WTC11 (cell line): ENCODE data around the gene MEIKIN. TPM values are rescaled to one million over a fixed set of nuclear protein-coding genes. Genes with fewer than 3 reads are reported as not detected.

Experiments used
- ATAC-seq: fragments of 200-7000 bp; cut with Tn5 transposase; 2 replicates; pipeline ENCODE4 v1.10.0; 2021; ENCODE audit warnings: mild to moderate bottlenecking, moderate library complexity
- CTCF ChIA-PET: fragments of 300-600 bp; sonication (Branson Sonifier 250); formaldehyde crosslinking; loops from one replicate; lab custom pipeline; 2021; ENCODE audit warnings: antibody characterized with exemption; lab: Charles Lee
- POLR2A ChIA-PET: fragments of 350-600 bp; sonication (Branson Sonifier 250); formaldehyde crosslinking; loops from one replicate; lab custom pipeline; 2021; ENCODE audit warnings: antibody characterized with exemption; lab: Charles Lee
- DNase-seq: peaks from one replicate; pipeline ENCODE4 v3.0.0; 2021; ENCODE audit warnings: low spot score
- H3K27ac Mint-ChIP-seq: 2 replicates; pipeline ENCODE4 v1.8.0; 2021; ENCODE audit warnings: mixed read lengths
- H3K27me3 Mint-ChIP-seq: 2 replicates; pipeline ENCODE4 v1.8.0; 2021; ENCODE audit warnings: low read depth, mild to moderate bottlenecking, moderate library complexity, mixed read lengths
- H3K36me3 Mint-ChIP-seq: 2 replicates; pipeline ENCODE4 v1.8.0; 2021; ENCODE audit warnings: mixed read lengths
- H3K4me1 Mint-ChIP-seq: 2 replicates; pipeline ENCODE4 v1.8.0; 2022; ENCODE audit warnings: mixed read lengths
- H3K4me3 Mint-ChIP-seq: 2 replicates; pipeline ENCODE4 v1.8.0; 2021; ENCODE audit warnings: mild to moderate bottlenecking, moderate library complexity, mixed read lengths
- H3K9me3 Mint-ChIP-seq: 2 replicates; pipeline ENCODE4 v1.8.0; 2021; ENCODE audit warnings: mixed read lengths
- ATF1 ChIP-seq: sonication (generic); formaldehyde crosslinking; IDR thresholded peaks from 2 replicates; pipeline ENCODE4 v1.8.1; 2023; ENCODE audit warnings: mild to moderate bottlenecking, moderate library complexity, missing genetic modification reagents
- ATF2 ChIP-seq: sonication (generic); formaldehyde crosslinking; IDR thresholded peaks from 2 replicates; pipeline ENCODE4 v1.8.1; 2022; ENCODE audit warnings: low read depth, missing genetic modification reagents, borderline replicate concordance
- CTCF ChIP-seq: fragments of 200-600 bp; IDR thresholded peaks from 2 replicates; pipeline ENCODE4 v1.8.0; 2022; ENCODE audit warnings: antibody characterized with exemption
- ELF4 ChIP-seq: sonication (generic); formaldehyde crosslinking; IDR thresholded peaks from 2 replicates; pipeline ENCODE4 v1.8.1; 2022; ENCODE audit warnings: low read depth, mild to moderate bottlenecking, moderate library complexity, missing genetic modification reagents
- FOXK1 ChIP-seq: sonication (generic); formaldehyde crosslinking; IDR thresholded peaks from 2 replicates; pipeline ENCODE4 v1.8.0; 2022; ENCODE audit warnings: mild to moderate bottlenecking, moderate library complexity, missing genetic modification reagents
- GRHL2 ChIP-seq: fragments of 250-450 bp; sonication (Bioruptor Pico); IDR thresholded peaks from 2 replicates; pipeline ENCODE4 v1.8.0; 2022; ENCODE audit warnings: mild to moderate bottlenecking, moderate library complexity; ENCODE audit not compliant: insufficient replicate concordance, severe bottlenecking
- IRF2 ChIP-seq: sonication (generic); formaldehyde crosslinking; IDR thresholded peaks from 2 replicates; pipeline ENCODE4 v1.8.0; 2022; ENCODE audit warnings: low read depth, missing genetic modification reagents, borderline replicate concordance
- MLX ChIP-seq: sonication (generic); formaldehyde crosslinking; IDR thresholded peaks from 2 replicates; pipeline ENCODE4 v1.8.1; 2023; ENCODE audit warnings: mild to moderate bottlenecking, missing genetic modification reagents, moderate library complexity
- MXD4 ChIP-seq: fragments of 250-450 bp; sonication (Bioruptor Pico); IDR thresholded peaks from 2 replicates; pipeline ENCODE4 v1.8.0; 2021; ENCODE audit warnings: mild to moderate bottlenecking, moderate library complexity, borderline replicate concordance
- MYBL2 ChIP-seq: sonication (generic); formaldehyde crosslinking; IDR thresholded peaks from 2 replicates; pipeline ENCODE4 v1.8.1; 2023; ENCODE audit warnings: mild to moderate bottlenecking, moderate library complexity, missing genetic modification reagents
- NR3C1 ChIP-seq: sonication (generic); formaldehyde crosslinking; conservative IDR thresholded peaks from 2 replicates; pipeline ENCODE4 v1.8.1; 2023; ENCODE audit warnings: low read depth, mild to moderate bottlenecking, missing genetic modification reagents
- PRDM15 ChIP-seq: sonication (generic); formaldehyde crosslinking; IDR thresholded peaks from 2 replicates; pipeline ENCODE4 v1.8.0; 2022; ENCODE audit warnings: missing genetic modification reagents
- PRRX2 ChIP-seq: fragments of 250-450 bp; sonication (Bioruptor Pico); IDR thresholded peaks from 2 replicates; pipeline ENCODE4 v1.8.0; 2021; ENCODE audit warnings: mild to moderate bottlenecking
- RELA ChIP-seq: sonication (generic); formaldehyde crosslinking; IDR thresholded peaks from 2 replicates; pipeline ENCODE4 v1.8.1; 2022; ENCODE audit warnings: missing genetic modification reagents, mild to moderate bottlenecking, borderline replicate concordance
- SP1 ChIP-seq: sonication (generic); formaldehyde crosslinking; conservative IDR thresholded peaks from 2 replicates; pipeline ENCODE4 v1.8.1; 2022; ENCODE audit warnings: missing genetic modification reagents
- ZNF121 ChIP-seq: sonication (generic); formaldehyde crosslinking; IDR thresholded peaks from 2 replicates; pipeline ENCODE4 v1.8.0; 2023; ENCODE audit warnings: missing genetic modification reagents
- ZNF219 ChIP-seq: sonication (generic); formaldehyde crosslinking; IDR thresholded peaks from 2 replicates; pipeline ENCODE4 v1.8.0; 2023; ENCODE audit warnings: missing genetic modification reagents, mild to moderate bottlenecking, borderline replicate concordance
- ZNF263 ChIP-seq: sonication (generic); formaldehyde crosslinking; IDR thresholded peaks from 2 replicates; pipeline ENCODE4 v1.8.1; 2022; ENCODE audit warnings: low read depth, mild to moderate bottlenecking, moderate library complexity, missing genetic modification reagents
- total RNA-seq: library from RNA; stranded (reverse); gene quantifications from 3 replicates; pipeline ENCODE4 v1.2.3, GENCODE V29; 2021
- TF ChIP-seq, protein P1 (sequence below): sonication (generic); formaldehyde crosslinking; IDR thresholded peaks from 2 replicates; pipeline ENCODE4 v1.8.1; 2023; ENCODE audit warnings: mild to moderate bottlenecking, missing genetic modification reagents
- TF ChIP-seq, protein P2 (sequence below): sonication (generic); formaldehyde crosslinking; IDR thresholded peaks from 2 replicates; pipeline ENCODE4 v1.8.1; 2022; ENCODE audit warnings: mild to moderate bottlenecking, missing genetic modification reagents, moderate library complexity, borderline replicate concordance
- TF ChIP-seq, protein P3 (sequence below): sonication (generic); formaldehyde crosslinking; IDR thresholded peaks from 2 replicates; pipeline ENCODE4 v1.8.0; 2022; ENCODE audit warnings: mild to moderate bottlenecking, missing genetic modification reagents
- TF ChIP-seq, protein P4 (sequence below): sonication (generic); formaldehyde crosslinking; conservative IDR thresholded peaks from 2 replicates; pipeline ENCODE4 v1.8.1; 2022; ENCODE audit warnings: mild to moderate bottlenecking, missing genetic modification reagents
- TF ChIP-seq, protein P5 (sequence below): sonication (generic); formaldehyde crosslinking; IDR thresholded peaks from 2 replicates; pipeline ENCODE4 v1.8.1; 2022; ENCODE audit warnings: missing genetic modification reagents, borderline replicate concordance

Gene MEIKIN
- total RNA-seq, 1 experiment from 2014 or later = not detected

DNA sequence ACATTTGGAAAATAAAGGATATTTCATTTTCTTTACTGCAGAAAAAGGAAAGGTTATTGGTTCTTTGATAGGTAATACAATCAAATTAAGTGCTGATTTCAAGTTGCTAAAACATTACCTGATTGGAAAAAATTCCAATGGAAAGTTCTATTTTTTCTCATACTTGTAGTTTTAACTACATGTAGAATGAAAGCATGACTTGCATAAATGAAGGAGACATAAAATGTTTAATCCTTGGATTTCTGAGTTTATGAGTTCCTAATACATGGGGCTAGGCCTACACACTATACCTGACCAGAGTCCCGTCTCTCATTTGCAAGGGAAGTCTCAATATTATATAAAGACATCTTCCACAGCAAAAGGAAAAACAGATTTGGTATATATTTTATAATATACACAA, 5.2 kb upstream of the MEIKIN start (continued):
- TF ChIP-seq MLX (no peak), ZNF219 (CRISPR knock-in tag) (no peak), ZNF121 (CRISPR knock-in tag) (no peak), GRHL2 (no peak)
- TF ChIP-seq, protein P1, sequence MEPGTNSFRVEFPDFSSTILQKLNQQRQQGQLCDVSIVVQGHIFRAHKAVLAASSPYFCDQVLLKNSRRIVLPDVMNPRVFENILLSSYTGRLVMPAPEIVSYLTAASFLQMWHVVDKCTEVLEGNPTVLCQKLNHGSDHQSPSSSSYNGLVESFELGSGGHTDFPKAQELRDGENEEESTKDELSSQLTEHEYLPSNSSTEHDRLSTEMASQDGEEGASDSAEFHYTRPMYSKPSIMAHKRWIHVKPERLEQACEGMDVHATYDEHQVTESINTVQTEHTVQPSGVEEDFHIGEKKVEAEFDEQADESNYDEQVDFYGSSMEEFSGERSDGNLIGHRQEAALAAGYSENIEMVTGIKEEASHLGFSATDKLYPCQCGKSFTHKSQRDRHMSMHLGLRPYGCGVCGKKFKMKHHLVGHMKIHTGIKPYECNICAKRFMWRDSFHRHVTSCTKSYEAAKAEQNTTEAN (CRISPR knock-in tag) = no peak

DNA sequence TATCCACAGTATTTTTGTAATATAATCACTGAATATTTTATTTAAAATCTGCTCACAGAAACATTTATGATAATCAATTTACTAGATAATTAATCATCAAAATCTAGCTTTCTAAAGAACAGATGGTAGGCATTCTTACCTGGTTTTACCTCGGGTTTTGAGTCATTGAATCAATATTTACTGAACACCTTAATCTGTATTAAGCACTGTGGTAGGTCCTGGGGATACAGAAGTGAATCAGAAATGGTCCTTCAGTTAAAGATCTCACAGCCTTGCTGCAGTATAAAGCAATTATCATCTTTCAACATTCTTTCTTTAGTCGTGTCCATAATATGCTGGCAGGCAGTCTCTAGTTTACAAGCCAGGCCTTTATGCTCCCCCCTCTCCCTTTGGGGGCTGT, 2.0 kb upstream of the MEIKIN start:
- H3K27me3 Mint-ChIP-seq = no peaks in the 10 kb centered on the region
- no peaks in the 10 kb centered on the region for H3K9me3 Mint-ChIP-seq
- H3K4me1 Mint-ChIP-seq = 0 out of 2 replicates have a peak, but pooled peaks cover 2% of the 10 kb centered on the region
- ChIA-PET POLR2A (no interaction called here), CTCF (no interaction called here)
- no peak for ATAC-seq
- no peaks in the 10 kb centered on the region for H3K36me3 Mint-ChIP-seq
- no peak for DNase-seq
- no peak overlapping the region for H3K4me3 Mint-ChIP-seq
- TF ChIP-seq ATF1 (CRISPR knock-in tag) (no peak), NR3C1 (CRISPR knock-in tag) (no peak), ATF2 (no peak), MYBL2 (CRISPR knock-in tag) (no peak), MXD4 (CRISPR knock-in tag) (no peak), ELF4 (CRISPR knock-in tag) (no peak), CTCF (no peak), ZNF263 (CRISPR knock-in tag) (no peak), IRF2 (CRISPR knock-in tag) (no peak), FOXK1 (CRISPR knock-in tag) (no peak), PRRX2 (no peak), PRDM15 (no peak), RELA (CRISPR knock-in tag) (no peak), ZNF121 (CRISPR knock-in tag) (no peak), SP1 (CRISPR knock-in tag) (no peak)
- TF ChIP-seq, protein P2, sequence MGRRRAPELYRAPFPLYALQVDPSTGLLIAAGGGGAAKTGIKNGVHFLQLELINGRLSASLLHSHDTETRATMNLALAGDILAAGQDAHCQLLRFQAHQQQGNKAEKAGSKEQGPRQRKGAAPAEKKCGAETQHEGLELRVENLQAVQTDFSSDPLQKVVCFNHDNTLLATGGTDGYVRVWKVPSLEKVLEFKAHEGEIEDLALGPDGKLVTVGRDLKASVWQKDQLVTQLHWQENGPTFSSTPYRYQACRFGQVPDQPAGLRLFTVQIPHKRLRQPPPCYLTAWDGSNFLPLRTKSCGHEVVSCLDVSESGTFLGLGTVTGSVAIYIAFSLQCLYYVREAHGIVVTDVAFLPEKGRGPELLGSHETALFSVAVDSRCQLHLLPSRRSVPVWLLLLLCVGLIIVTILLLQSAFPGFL = no peak
- TF ChIP-seq, protein P1 (CRISPR knock-in tag) = no peak
- TF ChIP-seq, protein P3, sequence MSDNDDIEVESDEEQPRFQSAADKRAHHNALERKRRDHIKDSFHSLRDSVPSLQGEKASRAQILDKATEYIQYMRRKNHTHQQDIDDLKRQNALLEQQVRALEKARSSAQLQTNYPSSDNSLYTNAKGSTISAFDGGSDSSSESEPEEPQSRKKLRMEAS (CRISPR knock-in tag) = no peak
- TF ChIP-seq, protein P4, sequence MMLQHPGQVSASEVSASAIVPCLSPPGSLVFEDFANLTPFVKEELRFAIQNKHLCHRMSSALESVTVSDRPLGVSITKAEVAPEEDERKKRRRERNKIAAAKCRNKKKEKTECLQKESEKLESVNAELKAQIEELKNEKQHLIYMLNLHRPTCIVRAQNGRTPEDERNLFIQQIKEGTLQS (CRISPR knock-in tag) = no peak
- TF ChIP-seq, protein P5, sequence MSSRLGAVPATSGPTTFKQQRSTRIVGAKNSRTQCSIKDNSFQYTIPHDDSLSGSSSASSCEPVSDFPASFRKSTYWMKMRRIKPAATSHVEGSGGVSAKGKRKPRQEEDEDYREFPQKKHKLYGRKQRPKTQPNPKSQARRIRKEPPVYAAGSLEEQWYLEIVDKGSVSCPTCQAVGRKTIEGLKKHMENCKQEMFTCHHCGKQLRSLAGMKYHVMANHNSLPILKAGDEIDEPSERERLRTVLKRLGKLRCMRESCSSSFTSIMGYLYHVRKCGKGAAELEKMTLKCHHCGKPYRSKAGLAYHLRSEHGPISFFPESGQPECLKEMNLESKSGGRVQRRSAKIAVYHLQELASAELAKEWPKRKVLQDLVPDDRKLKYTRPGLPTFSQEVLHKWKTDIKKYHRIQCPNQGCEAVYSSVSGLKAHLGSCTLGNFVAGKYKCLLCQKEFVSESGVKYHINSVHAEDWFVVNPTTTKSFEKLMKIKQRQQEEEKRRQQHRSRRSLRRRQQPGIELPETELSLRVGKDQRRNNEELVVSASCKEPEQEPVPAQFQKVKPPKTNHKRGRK (CRISPR knock-in tag) = no peak
- H3K27ac Mint-ChIP-seq = no peak overlapping the region
